ENCODE measurements around the gene ATXN1. TPM values are rescaled to one million over a fixed set of nuclear protein-coding genes. Genes with fewer than 3 reads are reported as not detected.

Gene ATXN1
- total and polyA plus RNA-seq, 2 of the 8 experiments (the other 6 are each of a cell fraction or from before 2014, with no cell fraction given): 1.6 to 4.0 TPM

DNA sequence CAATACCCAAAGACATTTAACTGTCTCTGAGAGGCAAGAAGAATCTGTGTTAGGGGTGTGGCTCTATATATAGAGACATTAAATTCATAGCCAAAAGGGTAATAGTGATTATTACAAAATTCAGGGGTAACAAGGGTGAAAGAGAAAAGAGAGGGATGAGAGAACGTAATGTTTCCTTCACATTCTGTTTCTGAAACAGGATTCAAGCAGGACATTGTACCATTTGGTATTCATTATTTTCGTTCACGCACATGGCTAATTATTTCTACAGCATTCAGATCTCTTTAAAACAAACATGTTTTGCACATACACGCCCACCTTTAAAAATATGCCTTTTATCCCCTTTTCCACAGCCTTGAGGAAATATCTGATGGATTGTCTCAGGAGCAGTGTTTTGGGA lies 400.1 kb downstream of the ATXN1 start (continued):
- no peak for TF ChIP-seq HDAC6 (IDR thresholded peaks at IDR 0.05; ENCODE audit: low read depth, low read length)
- TF ChIP-seq, protein P1, sequence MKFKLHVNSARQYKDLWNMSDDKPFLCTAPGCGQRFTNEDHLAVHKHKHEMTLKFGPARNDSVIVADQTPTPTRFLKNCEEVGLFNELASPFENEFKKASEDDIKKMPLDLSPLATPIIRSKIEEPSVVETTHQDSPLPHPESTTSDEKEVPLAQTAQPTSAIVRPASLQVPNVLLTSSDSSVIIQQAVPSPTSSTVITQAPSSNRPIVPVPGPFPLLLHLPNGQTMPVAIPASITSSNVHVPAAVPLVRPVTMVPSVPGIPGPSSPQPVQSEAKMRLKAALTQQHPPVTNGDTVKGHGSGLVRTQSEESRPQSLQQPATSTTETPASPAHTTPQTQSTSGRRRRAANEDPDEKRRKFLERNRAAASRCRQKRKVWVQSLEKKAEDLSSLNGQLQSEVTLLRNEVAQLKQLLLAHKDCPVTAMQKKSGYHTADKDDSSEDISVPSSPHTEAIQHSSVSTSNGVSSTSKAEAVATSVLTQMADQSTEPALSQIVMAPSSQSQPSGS (IDR thresholded peaks at IDR 0.05; ENCODE audit: low read length): no peak
- TF ChIP-seq, protein P2, sequence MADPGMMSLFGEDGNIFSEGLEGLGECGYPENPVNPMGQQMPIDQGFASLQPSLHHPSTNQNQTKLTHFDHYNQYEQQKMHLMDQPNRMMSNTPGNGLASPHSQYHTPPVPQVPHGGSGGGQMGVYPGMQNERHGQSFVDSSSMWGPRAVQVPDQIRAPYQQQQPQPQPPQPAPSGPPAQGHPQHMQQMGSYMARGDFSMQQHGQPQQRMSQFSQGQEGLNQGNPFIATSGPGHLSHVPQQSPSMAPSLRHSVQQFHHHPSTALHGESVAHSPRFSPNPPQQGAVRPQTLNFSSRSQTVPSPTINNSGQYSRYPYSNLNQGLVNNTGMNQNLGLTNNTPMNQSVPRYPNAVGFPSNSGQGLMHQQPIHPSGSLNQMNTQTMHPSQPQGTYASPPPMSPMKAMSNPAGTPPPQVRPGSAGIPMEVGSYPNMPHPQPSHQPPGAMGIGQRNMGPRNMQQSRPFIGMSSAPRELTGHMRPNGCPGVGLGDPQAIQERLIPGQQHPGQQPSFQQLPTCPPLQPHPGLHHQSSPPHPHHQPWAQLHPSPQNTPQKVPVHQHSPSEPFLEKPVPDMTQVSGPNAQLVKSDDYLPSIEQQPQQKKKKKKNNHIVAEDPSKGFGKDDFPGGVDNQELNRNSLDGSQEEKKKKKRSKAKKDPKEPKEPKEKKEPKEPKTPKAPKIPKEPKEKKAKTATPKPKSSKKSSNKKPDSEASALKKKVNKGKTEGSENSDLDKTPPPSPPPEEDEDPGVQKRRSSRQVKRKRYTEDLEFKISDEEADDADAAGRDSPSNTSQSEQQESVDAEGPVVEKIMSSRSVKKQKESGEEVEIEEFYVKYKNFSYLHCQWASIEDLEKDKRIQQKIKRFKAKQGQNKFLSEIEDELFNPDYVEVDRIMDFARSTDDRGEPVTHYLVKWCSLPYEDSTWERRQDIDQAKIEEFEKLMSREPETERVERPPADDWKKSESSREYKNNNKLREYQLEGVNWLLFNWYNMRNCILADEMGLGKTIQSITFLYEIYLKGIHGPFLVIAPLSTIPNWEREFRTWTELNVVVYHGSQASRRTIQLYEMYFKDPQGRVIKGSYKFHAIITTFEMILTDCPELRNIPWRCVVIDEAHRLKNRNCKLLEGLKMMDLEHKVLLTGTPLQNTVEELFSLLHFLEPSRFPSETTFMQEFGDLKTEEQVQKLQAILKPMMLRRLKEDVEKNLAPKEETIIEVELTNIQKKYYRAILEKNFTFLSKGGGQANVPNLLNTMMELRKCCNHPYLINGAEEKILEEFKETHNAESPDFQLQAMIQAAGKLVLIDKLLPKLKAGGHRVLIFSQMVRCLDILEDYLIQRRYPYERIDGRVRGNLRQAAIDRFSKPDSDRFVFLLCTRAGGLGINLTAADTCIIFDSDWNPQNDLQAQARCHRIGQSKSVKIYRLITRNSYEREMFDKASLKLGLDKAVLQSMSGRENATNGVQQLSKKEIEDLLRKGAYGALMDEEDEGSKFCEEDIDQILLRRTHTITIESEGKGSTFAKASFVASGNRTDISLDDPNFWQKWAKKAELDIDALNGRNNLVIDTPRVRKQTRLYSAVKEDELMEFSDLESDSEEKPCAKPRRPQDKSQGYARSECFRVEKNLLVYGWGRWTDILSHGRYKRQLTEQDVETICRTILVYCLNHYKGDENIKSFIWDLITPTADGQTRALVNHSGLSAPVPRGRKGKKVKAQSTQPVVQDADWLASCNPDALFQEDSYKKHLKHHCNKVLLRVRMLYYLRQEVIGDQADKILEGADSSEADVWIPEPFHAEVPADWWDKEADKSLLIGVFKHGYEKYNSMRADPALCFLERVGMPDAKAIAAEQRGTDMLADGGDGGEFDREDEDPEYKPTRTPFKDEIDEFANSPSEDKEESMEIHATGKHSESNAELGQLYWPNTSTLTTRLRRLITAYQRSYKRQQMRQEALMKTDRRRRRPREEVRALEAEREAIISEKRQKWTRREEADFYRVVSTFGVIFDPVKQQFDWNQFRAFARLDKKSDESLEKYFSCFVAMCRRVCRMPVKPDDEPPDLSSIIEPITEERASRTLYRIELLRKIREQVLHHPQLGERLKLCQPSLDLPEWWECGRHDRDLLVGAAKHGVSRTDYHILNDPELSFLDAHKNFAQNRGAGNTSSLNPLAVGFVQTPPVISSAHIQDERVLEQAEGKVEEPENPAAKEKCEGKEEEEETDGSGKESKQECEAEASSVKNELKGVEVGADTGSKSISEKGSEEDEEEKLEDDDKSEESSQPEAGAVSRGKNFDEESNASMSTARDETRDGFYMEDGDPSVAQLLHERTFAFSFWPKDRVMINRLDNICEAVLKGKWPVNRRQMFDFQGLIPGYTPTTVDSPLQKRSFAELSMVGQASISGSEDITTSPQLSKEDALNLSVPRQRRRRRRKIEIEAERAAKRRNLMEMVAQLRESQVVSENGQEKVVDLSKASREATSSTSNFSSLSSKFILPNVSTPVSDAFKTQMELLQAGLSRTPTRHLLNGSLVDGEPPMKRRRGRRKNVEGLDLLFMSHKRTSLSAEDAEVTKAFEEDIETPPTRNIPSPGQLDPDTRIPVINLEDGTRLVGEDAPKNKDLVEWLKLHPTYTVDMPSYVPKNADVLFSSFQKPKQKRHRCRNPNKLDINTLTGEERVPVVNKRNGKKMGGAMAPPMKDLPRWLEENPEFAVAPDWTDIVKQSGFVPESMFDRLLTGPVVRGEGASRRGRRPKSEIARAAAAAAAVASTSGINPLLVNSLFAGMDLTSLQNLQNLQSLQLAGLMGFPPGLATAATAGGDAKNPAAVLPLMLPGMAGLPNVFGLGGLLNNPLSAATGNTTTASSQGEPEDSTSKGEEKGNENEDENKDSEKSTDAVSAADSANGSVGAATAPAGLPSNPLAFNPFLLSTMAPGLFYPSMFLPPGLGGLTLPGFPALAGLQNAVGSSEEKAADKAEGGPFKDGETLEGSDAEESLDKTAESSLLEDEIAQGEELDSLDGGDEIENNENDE (IDR thresholded peaks at IDR 0.05; ENCODE audit: insufficient replicate concordance, low read length): no peak
